HG03442 (cell line): ENCODE measurements around the gene NXF1.
"Not testable (repeated sequence)": the region's sequence is repeated elsewhere in the genome, so short reads cannot be mapped to it uniquely, and the experiment has no call there.

Experiments
- ATAC-seq: cut with Tn5 transposase; IDR thresholded peaks from one replicate; pipeline ENCODE4 v1.9.1; 2021; ENCODE audit warnings: mild to moderate bottlenecking, moderate library complexity; ENCODE audit not compliant: unreplicated experiment

Gene NXF1

GRCh38 chr11:62832336-62833234 is 27.3 kb upstream of the NXF1 start, which contains the start of gene TEX54:
TSS of gene TEX54 (minus strand) at chr11:62832841.
- ATAC-seq: peak; percentile 6

- peak; percentile 86 for ATAC-seq
These were observed 26.5 kb upstream of the NXF1 start, which contains the start of gene STX5 for GRCh38 chr11:62831520-62832335. TSS of gene STX5 (minus strand) at chr11:62832051. CDS start at chr11:62831243, 808 bp downstream.

GRCh38 chr11:62830904-62831519 is 25.8 kb upstream of the NXF1 start:
- ATAC-seq: no peak

- not testable (repeated sequence) for ATAC-seq
These were observed 22.9 kb upstream of the NXF1 start for GRCh38 chr11:62828130-62828529.

GRCh38 chr11:62823677-62824076 is 18.4 kb upstream of the NXF1 start:
- ATAC-seq: no peak

GRCh38 chr11:62817129-62817528 is 11.9 kb upstream of the NXF1 start:
- no peak for ATAC-seq

GRCh38 chr11:62816557-62816956 is 11.3 kb upstream of the NXF1 start:
- no peak for ATAC-seq

GRCh38 chr11:62811659-62812058 is 6.4 kb upstream of the NXF1 start:
- no peak for ATAC-seq

GRCh38 chr11:62810748-62811147 is 5.5 kb upstream of the NXF1 start:
- ATAC-seq: no peak

- no peak for ATAC-seq
These were observed 1.4 kb upstream of the NXF1 start for GRCh38 chr11:62806611-62807121.

GRCh38 chr11:62805961-62806441 is 761 bp upstream of the NXF1 start:
- no peak for ATAC-seq

GRCh38 chr11:62804310-62805075 is 747 bp downstream of the NXF1 start:
- ATAC-seq: no peak

- ATAC-seq: no peak
These were observed 4.2 kb downstream of the NXF1 start for GRCh38 chr11:62801071-62801470.

GRCh38 chr11:62799486-62799885 is 5.8 kb downstream of the NXF1 start:
- ATAC-seq: no peak

GRCh38 chr11:62796281-62796680 is 9.0 kb downstream of the NXF1 start:
- no peak for ATAC-seq

GRCh38 chr11:62794201-62794775 is 11.0 kb downstream of the NXF1 start:
- ATAC-seq: no peak

- ATAC-seq: no peak
These were observed 13.1 kb downstream of the NXF1 start for GRCh38 chr11:62792202-62792575.

GRCh38 chr11:62791501-62792201 is 13.6 kb downstream of the NXF1 start, which contains the start of gene TMEM223:
TSS of gene TMEM223 (minus strand) at chr11:62792006. CDS start at chr11:62791994, 12 bp downstream.
- peak; percentile 54 for ATAC-seq

GRCh38 chr11:62789576-62789975 is 15.7 kb downstream of the NXF1 start:
- no peak for ATAC-seq
